ENCODE data around the gene CEP162. TPM values are rescaled to one million over a fixed set of nuclear protein-coding genes. Genes with fewer than 3 reads are reported as not detected.

Gene CEP162
- total RNA-seq, 2 donors from 2014 or later: 29.7 to 39.2 TPM

GRCh38 chr6:84141521-84141920 lies 85.9 kb downstream of the CEP162 start:
- WGBS, 2 experiments (ENCODE audit: insufficient coverage in 1 of 2, insufficient read length in 1 of 2): 69% methylated on average over 1 of the region's 1 CpG; no CpG with 5 or more reads in 1 of the 2 experiments
- H3K27ac Mint-ChIP-seq: peak overlapping the region; percentile 22

GRCh38 chr6:84139311-84139710 lies 88.1 kb downstream of the CEP162 start:
- peaks cover 20% of the 10 kb centered on the region for H3K36me3 ChIP-seq (ENCODE audit: control insufficient read depth, insufficient read depth, low read length)
- Mint-ChIP-seq H3K27me3 (ENCODE audit: insufficient read depth) (no peaks in the 10 kb centered on the region), H3K36me3 (ENCODE audit: low read depth) (peaks cover 23% of the 10 kb centered on the region), H3K4me3 (no peak overlapping the region), H3K4me1 (peaks cover 43% of the 10 kb centered on the region), H3K27ac (peak overlapping the region; percentile 13), H3K9me3 (peaks cover 8% of the 10 kb centered on the region)
- TF ChIP-seq CTCF (conservative IDR thresholded peaks at IDR 0.05): no peak
- no peak for DNase-seq
- no peak overlapping the region for H3K4me3 ChIP-seq (ENCODE audit: low read length)
- peaks cover 14% of the 10 kb centered on the region for H3K4me1 ChIP-seq (ENCODE audit: control insufficient read depth, insufficient read depth, low read length)
- no peak overlapping the region for H3K9ac ChIP-seq (ENCODE audit: extremely low read depth, low read length, poor library complexity, severe bottlenecking)
- no peak overlapping the region for H3K27ac ChIP-seq (ENCODE audit: low read depth, low read length)
- H3K9me3 ChIP-seq (ENCODE audit: control insufficient read depth, low read length): peaks cover 13% of the 10 kb centered on the region
- no peaks in the 10 kb centered on the region for H3K27me3 ChIP-seq (ENCODE audit: control insufficient read depth, insufficient read depth, low read length, poor library complexity, severe bottlenecking)

More at GRCh38 chr6:84141521-84141920, 85.9 kb downstream of the CEP162 start:
- Histone ChIP-seq H3K4me3 (ENCODE audit: low read length) (no peak overlapping the region), H3K27me3 (ENCODE audit: control insufficient read depth, insufficient read depth, low read length, poor library complexity, severe bottlenecking) (no peaks in the 10 kb centered on the region), H3K9ac (ENCODE audit: extremely low read depth, low read length, poor library complexity, severe bottlenecking) (no peak overlapping the region), H3K27ac (ENCODE audit: low read depth, low read length) (no peak overlapping the region), H3K9me3 (ENCODE audit: control insufficient read depth, low read length) (no peaks in the 10 kb centered on the region), H3K4me1 (ENCODE audit: control insufficient read depth, insufficient read depth, low read length) (peaks cover 14% of the 10 kb centered on the region), H3K36me3 (ENCODE audit: control insufficient read depth, insufficient read depth, low read length) (peaks cover 12% of the 10 kb centered on the region)
- peaks cover 14% of the 10 kb centered on the region for H3K36me3 Mint-ChIP-seq (ENCODE audit: low read depth)
- no peak overlapping the region for H3K4me3 Mint-ChIP-seq
- no peak for TF ChIP-seq CTCF (conservative IDR thresholded peaks at IDR 0.05)
- H3K4me1 Mint-ChIP-seq: peaks cover 51% of the 10 kb centered on the region
- no peaks in the 10 kb centered on the region for H3K9me3 Mint-ChIP-seq
- no peak for DNase-seq
- H3K27me3 Mint-ChIP-seq (ENCODE audit: insufficient read depth): no peaks in the 10 kb centered on the region

- WGBS, 2 experiments (ENCODE audit: insufficient coverage in 1 of 2, insufficient read length in 1 of 2): 100% methylated on average over 2 of the region's 2 CpGs; no CpG with 5 or more reads in 1 of the 2 experiments
- H3K9me3 ChIP-seq (ENCODE audit: control insufficient read depth, low read length): peaks cover 25% of the 10 kb centered on the region
- Mint-ChIP-seq H3K36me3 (ENCODE audit: low read depth) (peaks cover 35% of the 10 kb centered on the region), H3K4me3 (no peak overlapping the region), H3K9me3 (peaks cover 20% of the 10 kb centered on the region), H3K4me1 (peaks cover 37% of the 10 kb centered on the region), H3K27ac (no peak overlapping the region), H3K27me3 (ENCODE audit: insufficient read depth) (no peaks in the 10 kb centered on the region)
- H3K27me3 ChIP-seq (ENCODE audit: control insufficient read depth, insufficient read depth, low read length, poor library complexity, severe bottlenecking): no peaks in the 10 kb centered on the region
- peaks cover 14% of the 10 kb centered on the region for H3K4me1 ChIP-seq (ENCODE audit: control insufficient read depth, insufficient read depth, low read length)
- no peak overlapping the region for H3K27ac ChIP-seq (ENCODE audit: low read depth, low read length)
- peaks cover 30% of the 10 kb centered on the region for H3K36me3 ChIP-seq (ENCODE audit: control insufficient read depth, insufficient read depth, low read length)
- TF ChIP-seq CTCF (conservative IDR thresholded peaks at IDR 0.05): no peak
- no peak overlapping the region for H3K9ac ChIP-seq (ENCODE audit: extremely low read depth, low read length, poor library complexity, severe bottlenecking)
- no peak overlapping the region for H3K4me3 ChIP-seq (ENCODE audit: low read length)
- DNase-seq: no peak
Measured at GRCh38 chr6:84137989-84138575, 89.4 kb downstream of the CEP162 start.

Data from endodermal cell (in vitro differentiated cells).